ENCODE results near the gene FERMT3.

DNA sequence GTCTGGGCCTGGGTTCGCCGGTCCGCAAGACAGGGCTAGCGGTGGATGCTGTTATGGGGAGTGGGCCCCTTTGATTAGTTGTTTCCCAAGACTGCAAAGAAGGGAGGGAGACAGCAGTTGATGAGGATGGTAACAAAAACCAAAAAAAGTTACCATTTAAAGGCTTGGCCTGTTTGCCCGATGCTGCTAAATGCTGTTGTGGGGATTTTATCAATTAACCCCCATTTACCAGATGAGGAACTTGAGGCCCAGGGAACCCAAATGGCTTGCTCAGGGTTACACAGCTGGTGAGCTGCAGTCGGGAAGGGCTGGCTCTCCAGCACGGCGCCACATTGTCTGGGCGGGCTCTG, 16.1 kb downstream of the FERMT3 start:
- TF ChIP-seq, protein P1, sequence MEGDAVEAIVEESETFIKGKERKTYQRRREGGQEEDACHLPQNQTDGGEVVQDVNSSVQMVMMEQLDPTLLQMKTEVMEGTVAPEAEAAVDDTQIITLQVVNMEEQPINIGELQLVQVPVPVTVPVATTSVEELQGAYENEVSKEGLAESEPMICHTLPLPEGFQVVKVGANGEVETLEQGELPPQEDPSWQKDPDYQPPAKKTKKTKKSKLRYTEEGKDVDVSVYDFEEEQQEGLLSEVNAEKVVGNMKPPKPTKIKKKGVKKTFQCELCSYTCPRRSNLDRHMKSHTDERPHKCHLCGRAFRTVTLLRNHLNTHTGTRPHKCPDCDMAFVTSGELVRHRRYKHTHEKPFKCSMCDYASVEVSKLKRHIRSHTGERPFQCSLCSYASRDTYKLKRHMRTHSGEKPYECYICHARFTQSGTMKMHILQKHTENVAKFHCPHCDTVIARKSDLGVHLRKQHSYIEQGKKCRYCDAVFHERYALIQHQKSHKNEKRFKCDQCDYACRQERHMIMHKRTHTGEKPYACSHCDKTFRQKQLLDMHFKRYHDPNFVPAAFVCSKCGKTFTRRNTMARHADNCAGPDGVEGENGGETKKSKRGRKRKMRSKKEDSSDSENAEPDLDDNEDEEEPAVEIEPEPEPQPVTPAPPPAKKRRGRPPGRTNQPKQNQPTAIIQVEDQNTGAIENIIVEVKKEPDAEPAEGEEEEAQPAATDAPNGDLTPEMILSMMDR (IDR thresholded peaks at IDR 0.05) = no peak
- no peak for TF ChIP-seq POLR2A (IDR thresholded peaks at IDR 0.05)
